HFF-Myc (cell line): Measurements from ENCODE around the gene PEX11B.

Experiments
- DNase-seq: peaks from one replicate; pipeline ENCODE4 v3.0.0-alpha.2; 2011; ENCODE audit warnings: low read depth; ENCODE audit errors: extremely low read depth
- H3K4me3 ChIP-seq: replicated peaks from 2 replicates; pipeline ENCODE4 v1.5.1; 2011; ENCODE audit warnings: low read depth, mild to moderate bottlenecking, control low read depth, low read length
- CTCF ChIP-seq: IDR thresholded peaks from 2 replicates; pipeline ENCODE4 v1.5.1; 2012; ENCODE audit warnings: mild to moderate bottlenecking, low read depth, low read length, control low read depth; ENCODE audit errors: missing control alignments

The PEX11B gene

GRCh38 chr1:145952903-145953302 lies 34.4 kb upstream of the PEX11B start:
- no peak overlapping the region for H3K4me3 ChIP-seq
- TF ChIP-seq CTCF, result no peak
- no peak for DNase-seq

DNA sequence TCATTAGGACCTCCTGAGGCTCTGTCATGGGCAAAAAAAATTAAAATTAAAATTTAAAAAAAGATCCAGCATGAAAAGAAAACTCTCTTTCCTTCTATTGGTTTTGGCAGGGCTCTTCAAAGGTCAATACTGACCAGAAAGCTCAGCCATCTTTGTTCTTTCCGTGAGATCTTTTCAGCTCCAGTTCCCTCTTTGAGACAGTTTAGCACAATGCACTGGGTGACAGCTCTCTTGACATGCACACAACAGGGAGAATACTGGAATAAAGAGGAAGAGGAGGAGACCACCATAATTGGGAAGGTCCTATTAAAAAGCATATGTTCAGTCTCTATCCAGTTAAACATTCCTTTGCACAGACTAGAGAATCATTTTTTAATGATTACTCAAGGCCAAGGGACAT lies 33.0 kb upstream of the PEX11B start:
- no peak for DNase-seq
- no peak for TF ChIP-seq CTCF
- no peak overlapping the region for H3K4me3 ChIP-seq

DNA sequence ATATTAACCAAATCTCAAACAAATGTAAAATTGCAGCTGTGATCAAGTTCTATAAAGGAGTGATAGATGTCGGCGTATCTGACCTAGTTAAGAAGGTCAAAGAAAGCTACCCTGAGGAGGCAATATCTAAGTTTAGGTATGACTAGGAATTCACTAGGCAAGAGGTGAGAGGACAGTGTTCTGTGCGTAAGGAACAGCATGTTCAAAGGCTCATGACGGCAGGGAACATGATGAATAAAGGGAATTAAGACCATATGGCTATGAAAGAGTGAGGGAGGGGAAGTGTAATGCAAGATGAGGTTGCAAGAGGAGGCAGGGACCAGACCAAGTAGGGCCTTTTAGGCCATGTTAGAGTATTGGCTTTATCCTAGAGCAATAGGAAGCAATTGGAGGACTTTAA lies 30.7 kb upstream of the PEX11B start:
- H3K4me3 ChIP-seq, result no peak overlapping the region
- no peak for TF ChIP-seq CTCF
- DNase-seq, result no peak

DNA sequence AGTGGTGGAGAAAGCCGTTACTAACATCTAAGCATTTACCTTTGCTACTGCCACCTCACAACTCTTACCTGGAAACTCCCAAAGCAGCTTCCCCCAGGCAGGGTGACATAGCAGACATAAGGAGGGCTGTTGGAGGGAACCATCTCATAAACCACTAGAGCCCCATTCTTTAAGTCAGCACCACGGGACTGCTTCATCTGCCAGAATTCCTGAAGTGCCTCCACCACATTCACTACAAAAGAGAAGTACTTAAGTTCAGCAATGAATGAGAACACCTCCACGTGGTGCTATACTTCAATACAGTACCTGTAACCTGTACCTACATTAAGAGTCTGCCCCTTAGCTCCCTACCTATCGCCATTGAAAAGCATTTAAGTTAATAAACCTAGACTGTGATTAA lies 29.0 kb upstream of the PEX11B start:
- DNase-seq, result no peak
- no peak for TF ChIP-seq CTCF
- no peak overlapping the region for H3K4me3 ChIP-seq

GRCh38 chr1:145946477-145946986 lies 28.0 kb upstream of the PEX11B start:
- DNase-seq, result no peak
- H3K4me3 ChIP-seq, result no peak overlapping the region
- TF ChIP-seq CTCF, result no peak

- no peak overlapping the region for H3K4me3 ChIP-seq
- DNase-seq, result no peak
- no peak for TF ChIP-seq CTCF
Measured at GRCh38 chr1:145944532-145944931, 26.0 kb upstream of the PEX11B start.

- TF ChIP-seq CTCF, result no peak
- no peak for DNase-seq
Measured at GRCh38 chr1:145942871-145943270, 24.4 kb upstream of the PEX11B start.

More at GRCh38 chr1:145942871-145943270, 24.4 kb upstream of the PEX11B start:
- no peak overlapping the region for H3K4me3 ChIP-seq
